H9 (cell line): ENCODE measurements around the gene UGT1A3. TPM values are rescaled to one million over a fixed set of nuclear protein-coding genes. Genes with fewer than 3 reads are reported as not detected.

Source experiments
- DNase-seq: peaks from one replicate; pipeline ENCODE4 v3.0.0-alpha.2; 2017
- H2AFZ ChIP-seq: one replicate; pipeline ENCODE4 v1.6.1; 2013; ENCODE audit warnings: mild to moderate bottlenecking, low read length, control low read depth, moderate library complexity
- H2AK5ac ChIP-seq: 2 replicates; pipeline ENCODE4 v1.6.1; 2013; ENCODE audit warnings: low read length, control low read depth, mixed read lengths; ENCODE audit not compliant: insufficient read length
- H2BK120ac ChIP-seq: one replicate; pipeline ENCODE4 v1.6.1; 2013; ENCODE audit warnings: low read depth, mild to moderate bottlenecking, low read length, control low read depth, inconsistent platforms; ENCODE audit not compliant: poor library complexity, severe bottlenecking
- H2BK12ac ChIP-seq: 2 replicates; pipeline ENCODE4 v1.6.1; 2013; ENCODE audit warnings: low read length, control low read depth, mixed read lengths, low read depth; ENCODE audit not compliant: insufficient read length
- H2BK15ac ChIP-seq: 2 replicates; pipeline ENCODE4 v1.6.1; 2013; ENCODE audit warnings: low read depth, low read length, control low read depth
- H2BK20ac ChIP-seq: one replicate; pipeline ENCODE4 v1.6.1; 2013; ENCODE audit warnings: low read depth, mild to moderate bottlenecking, low read length, control low read depth, inconsistent platforms; ENCODE audit not compliant: poor library complexity, severe bottlenecking
- H2BK5ac ChIP-seq: 2 replicates; pipeline ENCODE4 v1.6.1; 2013; ENCODE audit warnings: low read length, control low read depth, mixed read lengths; ENCODE audit not compliant: insufficient read length
- H3K14ac ChIP-seq: 2 replicates; pipeline ENCODE4 v1.6.1; 2013; ENCODE audit warnings: low read length, control low read depth; ENCODE audit not compliant: insufficient read depth
- H3K18ac ChIP-seq: 2 replicates; pipeline ENCODE4 v1.6.1; 2013; ENCODE audit warnings: low read depth, mild to moderate bottlenecking, mixed read lengths, low read length, control low read depth; ENCODE audit not compliant: insufficient read length
- H3K23ac ChIP-seq: 2 replicates; pipeline ENCODE4 v1.6.1; 2013; ENCODE audit warnings: low read length, control low read depth, mixed read lengths, low read depth; ENCODE audit not compliant: insufficient read length
- H3K23me2 ChIP-seq: 2 replicates; pipeline ENCODE4 v1.6.1; 2013; ENCODE audit warnings: low read depth, mild to moderate bottlenecking, mixed read lengths, low read length, control low read depth; ENCODE audit not compliant: insufficient read length, poor library complexity, severe bottlenecking
- H3K27ac ChIP-seq: 2 replicates; pipeline ENCODE4 v1.5.1; 2013; ENCODE audit warnings: low read length, control low read depth, mixed read lengths, low read depth; ENCODE audit not compliant: insufficient read length
- H3K27me3 ChIP-seq: 2 replicates; pipeline ENCODE4 v1.6.1; 2013; ENCODE audit warnings: low read length, control low read depth, inconsistent platforms; ENCODE audit not compliant: insufficient read depth
- H3K4ac ChIP-seq: 2 replicates; pipeline ENCODE4 v1.6.1; 2013; ENCODE audit warnings: low read depth, mild to moderate bottlenecking, control low read depth, inconsistent platforms, low read length, moderate library complexity
- H3K4me1 ChIP-seq: 2 replicates; pipeline ENCODE4 v1.6.1; 2013; ENCODE audit warnings: low read length, control low read depth, inconsistent platforms; ENCODE audit not compliant: insufficient read depth
- H3K4me2 ChIP-seq: 2 replicates; pipeline ENCODE4 v1.6.1; 2013; ENCODE audit warnings: low read length, control low read depth, mixed read lengths; ENCODE audit not compliant: insufficient read length, insufficient read depth
- H3K56ac ChIP-seq: 2 replicates; pipeline ENCODE4 v1.6.1; 2013; ENCODE audit warnings: low read depth, mild to moderate bottlenecking, mixed read lengths, low read length, control low read depth; ENCODE audit not compliant: insufficient read length
- H3K79me1 ChIP-seq: 2 replicates; pipeline ENCODE4 v1.6.1; 2013; ENCODE audit warnings: low read depth, mild to moderate bottlenecking, moderate library complexity, low read length, control low read depth, inconsistent platforms; ENCODE audit not compliant: insufficient read depth, poor library complexity, severe bottlenecking
- H3K79me2 ChIP-seq: 2 replicates; pipeline ENCODE4 v1.6.1; 2013; ENCODE audit warnings: low read length, control low read depth, inconsistent platforms; ENCODE audit not compliant: insufficient read depth
- H3K9ac ChIP-seq: 2 replicates; pipeline ENCODE4 v1.6.1; 2013; ENCODE audit warnings: low read length, control low read depth, mixed read lengths; ENCODE audit not compliant: insufficient read length; ENCODE audit errors: extremely low read depth
- H3K9me3 ChIP-seq: one replicate; pipeline ENCODE4 v1.6.1; 2013; ENCODE audit warnings: low read depth, low read length, inconsistent platforms; ENCODE audit not compliant: control insufficient read depth
- H3T11ph ChIP-seq: one replicate; pipeline ENCODE4 v1.6.1; 2013; ENCODE audit warnings: mild to moderate bottlenecking, low read length, control low read depth, inconsistent platforms
- H4K20me1 ChIP-seq: one replicate; pipeline ENCODE4 v1.6.1; 2013; ENCODE audit not compliant: control insufficient read depth, insufficient read length, insufficient read depth
- H4K5ac ChIP-seq: 2 replicates; pipeline ENCODE4 v1.6.1; 2013; ENCODE audit warnings: low read depth, mild to moderate bottlenecking, mixed read lengths, low read length, control low read depth; ENCODE audit not compliant: insufficient read length
- H4K8ac ChIP-seq: replicated peaks from 2 replicates; pipeline ENCODE4 v1.6.1; 2013; ENCODE audit warnings: low read length, control low read depth, mixed read lengths, low read depth; ENCODE audit not compliant: insufficient read length
- H4K91ac ChIP-seq: 2 replicates; pipeline ENCODE4 v1.6.1; 2013; ENCODE audit warnings: low read depth, mild to moderate bottlenecking, moderate library complexity, mixed read lengths, low read length, control low read depth; ENCODE audit not compliant: insufficient read length
- H3K27ac Mint-ChIP-seq, 3 experiments: 2 replicates in 2 of 3; 3 replicates in 1 of 3; pipeline ENCODE4 v1.8.0; 2020 to 2021; ENCODE audit warnings: mixed read lengths in 3 of 3, mild to moderate bottlenecking in 1 of 3, moderate library complexity in 1 of 3
- H3K27me3 Mint-ChIP-seq: 2 replicates; pipeline ENCODE4 v1.8.0; 2021; ENCODE audit warnings: low read depth, mild to moderate bottlenecking, moderate library complexity, mixed read lengths
- H3K36me3 Mint-ChIP-seq, 3 experiments: 2 replicates in 2 of 3; 3 replicates in 1 of 3; pipeline ENCODE4 v1.8.0; 2020 to 2021; ENCODE audit warnings: low read depth in 3 of 3, mixed read lengths in 3 of 3; ENCODE audit not compliant: insufficient read depth in 1 of 3
- H3K4me1 Mint-ChIP-seq, 2 experiments: 2 replicates each; pipeline ENCODE4 v1.8.0; 2020; ENCODE audit warnings: mixed read lengths in 2 of 2
- H3K4me3 Mint-ChIP-seq, 2 experiments: 2 replicates in 1 of 2; 3 replicates in 1 of 2; pipeline ENCODE4 v1.8.0; 2020 to 2021; ENCODE audit warnings: mild to moderate bottlenecking in 2 of 2, mixed read lengths in 2 of 2, moderate library complexity in 1 of 2
- H3K9me3 Mint-ChIP-seq, 2 experiments: 2 replicates in 1 of 2; 3 replicates in 1 of 2; pipeline ENCODE4 v1.8.0; 2020; ENCODE audit warnings: mild to moderate bottlenecking in 2 of 2, mixed read lengths in 2 of 2, moderate library complexity in 1 of 2
- CTCF ChIP-seq: fragments of 200-600 bp; sonication (generic); conservative IDR thresholded peaks from 3 replicates; pipeline ENCODE4 v1.8.0; 2021; ENCODE audit warnings: antibody characterized with exemption, mild to moderate bottlenecking
- WGBS: extraction: QIAGEN DNeasy Blood & Tissue Kit; methylation state at CpG from one replicate; pipeline ENCODE4 v1.1.7; 2013; ENCODE audit warnings: missing lambda C conversion rate, low lambda C conversion rate, mixed read lengths; ENCODE audit not compliant: insufficient read length; ENCODE audit errors: extremely low coverage; 5-methylcytosine and 5-hydroxymethylcytosine counted together
- total RNA-seq: library from RNA; stranded (reverse); gene quantifications from 2 replicates; pipeline ENCODE4 v1.2.1, GENCODE V29; 2021

UGT1A3 gene
- total RNA-seq, 1 experiment from 2014 or later: not detected

- Histone ChIP-seq H2AFZ (no peak overlapping the region), H2BK120ac (no peak overlapping the region), H3K23ac (no peak overlapping the region), H3K56ac (no peak overlapping the region), H3K4me2 (no peak overlapping the region), H3K23me2 (peaks cover 1% of the 10 kb centered on the region), H3K27me3 (no peaks in the 10 kb centered on the region), H3K79me2 (no peaks in the 10 kb centered on the region), H3T11ph (no peak overlapping the region), H3K9me3 (no peaks in the 10 kb centered on the region), H2BK15ac (no peak overlapping the region), H4K20me1 (no peaks in the 10 kb centered on the region), H2AK5ac (no peak overlapping the region), H3K14ac (no peak overlapping the region; the same call in 1 of the 2 replicates), H3K4ac (no peak overlapping the region), H4K8ac (no peak overlapping the region), H2BK12ac (no peak overlapping the region), H3K9ac (no peak overlapping the region), H4K91ac (no peak overlapping the region), H3K27ac (no peak overlapping the region), H2BK20ac (no peak overlapping the region), H3K18ac (no peak overlapping the region), H3K79me1 (no peaks in the 10 kb centered on the region), H3K4me1 (no peaks in the 10 kb centered on the region), H4K5ac (no peak overlapping the region), H2BK5ac (no peak overlapping the region)
- H3K27me3 Mint-ChIP-seq: peaks cover 8% of the 10 kb centered on the region
- no CpG with 5 or more reads among the region's 11 CpGs for WGBS
- no peaks in the 10 kb centered on the region for H3K36me3 Mint-ChIP-seq
- H3K4me1 Mint-ChIP-seq: peaks cover 7% of the 10 kb centered on the region in 2 experiments
- no peak overlapping the region for H3K27ac Mint-ChIP-seq
- no peak overlapping the region; a peak in 1 of 5 replicates for H3K4me3 Mint-ChIP-seq
- no peaks in the 10 kb centered on the region for H3K9me3 Mint-ChIP-seq
- DNase-seq: peak; percentile 84
- TF ChIP-seq CTCF: peak; percentile 92
Observed at GRCh38 chr2:233711312-233712008, 17.4 kb upstream of the UGT1A3 start.
